Vagina (tissue), 2 donors: ENCODE measurements around the gene RAB11FIP4. TPM values are rescaled to one million over a fixed set of nuclear protein-coding genes. Genes with fewer than 3 reads are reported as not detected.

ENCODE experiments used
- DNase-seq, 2 donors: peaks; one replicate each; pipeline ENCODE4 v3.0.0-alpha.2; 2017; ENCODE audit errors: extremely low spot score in 2 of 2
- H3K27ac ChIP-seq: fragments of 200-600 bp; sonication (generic); one replicate; pipeline ENCODE4 v1.5.1; 2019
- H3K27me3 ChIP-seq: fragments of 200-600 bp; sonication (generic); one replicate; pipeline ENCODE4 v1.5.1; 2019
- H3K36me3 ChIP-seq, 2 donors: fragments of 200-600 bp; sonication (generic); one replicate each; pipeline ENCODE4 v1.5.1; 2017 to 2019
- H3K4me1 ChIP-seq: fragments of 200-600 bp; sonication (generic); one replicate; pipeline ENCODE4 v1.5.1; 2019
- H3K4me3 ChIP-seq, 2 donors: fragments of 200-600 bp; sonication (generic); 1 replicate in 1 of 2; 2 replicates in 1 of 2; pipeline ENCODE4 v1.5.1; 2016 to 2019
- H3K9me3 ChIP-seq: fragments of 200-600 bp; sonication (generic); one replicate; pipeline ENCODE4 v1.5.1; 2019
- POLR2A ChIP-seq, 2 donors: fragments of 450-650 bp; IDR thresholded peaks; one replicate each; pipeline ENCODE4 v1.6.1; 2017; ENCODE audit warnings: antibody characterized with exemption in 2 of 2, mild to moderate bottlenecking in 2 of 2, moderate library complexity in 2 of 2
- POLR2AphosphoS5 ChIP-seq, 2 donors: sonication (generic); formaldehyde crosslinking; IDR thresholded peaks; one replicate each; pipeline ENCODE4 v1.9.0; 2017; ENCODE audit warnings: antibody characterized with exemption in 2 of 2, mild to moderate bottlenecking in 2 of 2, low read depth in 1 of 2; ENCODE audit not compliant: insufficient read depth in 1 of 2
- intact Hi-C: fragments of 100-400 bp; cut with DNase I; formaldehyde crosslinking; loops from one replicate; pipeline ENCODE4 v1.15.1; 2023
- total RNA-seq: library from RNA; depleted of rRNA; stranded (reverse); fragments of >200 nt; gene quantifications from one replicate; pipeline ENCODE4 v1.2.3, GENCODE V29; 2016
- TF ChIP-seq, protein P1 (sequence below), 3 experiments: fragments of 450-650 bp in 2 of 3; fragments of 200-600 bp in 1 of 3; sonication (generic) in 1 of 3; IDR thresholded peaks; one replicate each; pipeline ENCODE4 v1.5.1; 2017 to 2019; ENCODE audit warnings: antibody characterized with exemption in 3 of 3, mild to moderate bottlenecking in 2 of 3, moderate library complexity in 2 of 3

The RAB11FIP4 gene
- total RNA-seq, 1 donor from 2014 or later, result 11.0 TPM

DNA sequence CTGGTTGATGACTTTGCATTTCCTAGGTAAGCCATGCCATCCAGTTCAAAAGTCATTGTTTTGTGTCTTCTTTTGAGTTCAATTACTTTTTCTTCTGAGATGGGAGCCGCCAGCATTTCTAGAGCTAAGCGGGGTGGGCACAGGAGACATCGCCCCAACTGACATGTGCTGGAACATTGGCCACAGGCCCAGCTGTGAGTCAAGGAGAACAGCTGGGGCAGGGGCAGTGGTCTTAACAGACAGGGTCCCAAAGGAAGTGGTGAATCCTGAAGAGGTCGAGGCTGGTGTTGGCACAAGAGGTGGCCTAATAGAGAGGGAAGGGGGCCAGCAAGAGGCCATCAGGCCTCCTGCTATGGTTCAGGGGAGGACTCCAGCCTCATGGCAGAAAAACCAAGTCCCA, 17.1 kb downstream of the RAB11FIP4 start:
- no peaks in the 10 kb centered on the region for H3K4me1 ChIP-seq
- no peak for DNase-seq
- H3K4me3 ChIP-seq, result no peak overlapping the region
- TF ChIP-seq POLR2A (IDR thresholded peaks at IDR 0.05), result no peak
- TF ChIP-seq POLR2AphosphoS5 (IDR thresholded peaks at IDR 0.05; ENCODE audit: insufficient read depth in 1 of 2, low read depth in 1 of 2), result no peak
- TF ChIP-seq, protein P1, sequence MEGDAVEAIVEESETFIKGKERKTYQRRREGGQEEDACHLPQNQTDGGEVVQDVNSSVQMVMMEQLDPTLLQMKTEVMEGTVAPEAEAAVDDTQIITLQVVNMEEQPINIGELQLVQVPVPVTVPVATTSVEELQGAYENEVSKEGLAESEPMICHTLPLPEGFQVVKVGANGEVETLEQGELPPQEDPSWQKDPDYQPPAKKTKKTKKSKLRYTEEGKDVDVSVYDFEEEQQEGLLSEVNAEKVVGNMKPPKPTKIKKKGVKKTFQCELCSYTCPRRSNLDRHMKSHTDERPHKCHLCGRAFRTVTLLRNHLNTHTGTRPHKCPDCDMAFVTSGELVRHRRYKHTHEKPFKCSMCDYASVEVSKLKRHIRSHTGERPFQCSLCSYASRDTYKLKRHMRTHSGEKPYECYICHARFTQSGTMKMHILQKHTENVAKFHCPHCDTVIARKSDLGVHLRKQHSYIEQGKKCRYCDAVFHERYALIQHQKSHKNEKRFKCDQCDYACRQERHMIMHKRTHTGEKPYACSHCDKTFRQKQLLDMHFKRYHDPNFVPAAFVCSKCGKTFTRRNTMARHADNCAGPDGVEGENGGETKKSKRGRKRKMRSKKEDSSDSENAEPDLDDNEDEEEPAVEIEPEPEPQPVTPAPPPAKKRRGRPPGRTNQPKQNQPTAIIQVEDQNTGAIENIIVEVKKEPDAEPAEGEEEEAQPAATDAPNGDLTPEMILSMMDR (IDR thresholded peaks at IDR 0.05), result no peak
- intact Hi-C loops, result no loop called here
- no peaks in the 10 kb centered on the region for H3K9me3 ChIP-seq
- no peaks in the 10 kb centered on the region for H3K27me3 ChIP-seq
- H3K27ac ChIP-seq, result no peak overlapping the region
- no peaks in the 10 kb centered on the region for H3K36me3 ChIP-seq

DNA sequence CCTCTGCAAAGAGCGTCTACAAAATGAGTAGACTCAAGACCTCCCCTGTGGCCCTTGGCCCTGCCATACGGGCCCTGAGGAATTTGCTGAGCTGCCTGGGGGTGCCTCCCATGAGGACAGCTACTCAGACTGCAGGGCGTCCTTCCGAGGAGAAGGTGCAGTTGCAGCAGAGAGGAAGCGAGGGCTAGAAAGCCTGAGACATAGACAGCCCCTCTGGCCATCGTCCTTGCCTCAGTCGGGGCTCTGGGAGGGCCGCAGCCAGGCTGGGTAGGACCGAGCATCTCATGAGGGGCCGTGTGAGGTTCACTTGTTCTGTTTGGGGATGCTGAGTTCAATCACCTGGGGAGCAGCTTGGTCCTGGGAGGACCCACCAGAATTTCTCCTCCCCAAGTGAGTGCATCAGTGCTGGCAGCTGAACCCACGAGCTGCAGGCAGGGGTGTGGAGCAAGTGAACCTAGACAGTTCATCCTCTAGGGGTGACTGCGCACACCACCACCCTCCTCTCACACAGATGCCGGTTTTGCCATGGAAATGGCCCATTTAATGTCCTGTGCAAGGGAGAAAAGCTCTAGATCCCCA, 20.3 kb downstream of the RAB11FIP4 start:
- intact Hi-C loops, result no loop called here
- H3K4me1 ChIP-seq, result no peaks in the 10 kb centered on the region
- no peak overlapping the region for H3K27ac ChIP-seq
- H3K9me3 ChIP-seq, result no peaks in the 10 kb centered on the region
- TF ChIP-seq POLR2AphosphoS5 (IDR thresholded peaks at IDR 0.05; ENCODE audit: insufficient read depth in 1 of 2, low read depth in 1 of 2) (no peak), POLR2A (IDR thresholded peaks at IDR 0.05) (no peak)
- TF ChIP-seq, protein P1 (IDR thresholded peaks at IDR 0.05), result no peak
- no peaks in the 10 kb centered on the region for H3K36me3 ChIP-seq
- DNase-seq, result no peak
- no peaks in the 10 kb centered on the region for H3K27me3 ChIP-seq
- H3K4me3 ChIP-seq, result no peak overlapping the region

DNA sequence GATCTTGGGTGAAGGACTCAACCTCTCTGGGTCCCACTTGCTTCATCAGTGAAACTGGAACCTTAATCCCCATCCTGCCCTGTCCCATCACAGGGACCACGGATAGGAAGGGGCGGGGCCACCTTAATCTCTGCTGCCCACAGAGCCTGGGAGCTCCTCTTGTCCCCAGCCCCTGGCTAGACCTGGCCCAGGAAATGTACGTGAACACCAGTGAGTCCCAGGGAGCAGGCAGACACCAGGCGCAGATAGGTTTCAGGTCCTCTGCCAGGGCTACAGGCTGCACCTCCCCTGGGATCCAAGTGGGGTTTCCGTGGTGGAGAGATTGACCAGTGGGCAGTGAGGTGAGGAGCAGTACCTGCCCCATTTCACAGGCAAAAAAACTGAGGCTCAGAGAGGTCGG, 21.0 kb downstream of the RAB11FIP4 start:
- no peaks in the 10 kb centered on the region for H3K4me1 ChIP-seq

DNA sequence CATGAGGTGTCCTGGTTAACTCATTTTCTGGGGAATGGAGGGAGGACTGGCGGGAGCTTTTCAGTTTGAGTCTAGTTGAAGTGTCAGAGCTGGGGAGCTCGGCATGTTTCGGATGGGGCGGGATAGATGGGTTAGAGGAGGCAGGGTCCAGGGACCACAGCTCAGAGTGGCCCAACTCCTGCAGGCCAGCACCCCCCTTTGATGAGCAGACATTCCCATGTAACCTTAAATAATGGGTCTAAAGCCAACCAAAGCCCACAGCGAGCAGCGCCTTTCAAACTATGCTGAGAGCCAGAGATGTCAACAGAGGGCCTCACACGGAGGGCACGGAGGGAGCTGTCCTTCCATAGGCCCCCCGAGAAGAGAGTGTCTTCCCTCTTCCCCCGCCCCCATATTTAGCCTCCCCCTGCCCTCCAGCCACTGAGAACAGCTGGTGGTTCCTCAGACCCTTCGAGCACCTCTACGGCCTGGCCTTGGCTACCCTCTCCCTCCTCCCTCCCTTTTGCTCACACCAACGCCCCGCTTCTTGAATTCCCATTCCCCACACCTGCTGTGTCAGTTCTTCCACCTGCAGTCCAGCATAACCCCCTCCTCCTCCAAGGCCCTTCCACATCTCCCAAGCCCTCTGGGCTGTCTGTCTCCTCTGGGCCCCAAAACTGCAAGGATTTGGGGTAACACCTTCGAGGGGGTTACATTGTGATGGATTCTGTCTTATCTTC, 21.8 kb downstream of the RAB11FIP4 start:
- TF ChIP-seq, protein P1 (IDR thresholded peaks at IDR 0.05), result no peak
- no peak for TF ChIP-seq POLR2A (IDR thresholded peaks at IDR 0.05)
- no peak for TF ChIP-seq POLR2AphosphoS5 (IDR thresholded peaks at IDR 0.05; ENCODE audit: insufficient read depth in 1 of 2, low read depth in 1 of 2)
- intact Hi-C loops, result no loop called here

More for the DNA sequence above, 21.0 kb downstream of the RAB11FIP4 start:
- intact Hi-C loops, result no loop called here
- H3K27me3 ChIP-seq, result no peaks in the 10 kb centered on the region
- no peak overlapping the region for H3K27ac ChIP-seq
- TF ChIP-seq, protein P1 (IDR thresholded peaks at IDR 0.05), result no peak
- TF ChIP-seq POLR2AphosphoS5 (IDR thresholded peaks at IDR 0.05; ENCODE audit: insufficient read depth in 1 of 2, low read depth in 1 of 2) (no peak), POLR2A (IDR thresholded peaks at IDR 0.05) (no peak)
- H3K4me3 ChIP-seq, result no peak overlapping the region
- no peaks in the 10 kb centered on the region for H3K36me3 ChIP-seq
- H3K9me3 ChIP-seq, result no peaks in the 10 kb centered on the region
- DNase-seq, result no peak

More for the DNA sequence above, 21.8 kb downstream of the RAB11FIP4 start:
- Histone ChIP-seq H3K9me3 (no peaks in the 10 kb centered on the region), H3K4me3 (no peak overlapping the region), H3K4me1 (no peaks in the 10 kb centered on the region), H3K27me3 (no peaks in the 10 kb centered on the region), H3K36me3 (no peaks in the 10 kb centered on the region), H3K27ac (no peak overlapping the region)
- no peak for DNase-seq
